HG03457 (cell line): ENCODE measurements around the gene USP21.

Experiments used
- ATAC-seq: cut with Tn5 transposase; IDR thresholded peaks from one replicate; pipeline ENCODE4 v1.9.1; 2021; ENCODE audit warnings: moderate number of reproducible peaks; ENCODE audit not compliant: unreplicated experiment

Gene USP21

GRCh38 chr1:161209790-161210409 lies 50.6 kb downstream of the USP21 start:
- ATAC-seq = no peak

- no peak for ATAC-seq
Measured at GRCh38 chr1:161214369-161214768, 55.1 kb downstream of the USP21 start.

GRCh38 chr1:161215076-161215475 lies 55.8 kb downstream of the USP21 start, which contains the start of gene FCER1G:
Gene FCER1G, plus strand, starts transcription at chr1:161215295. Its CDS starts 27 bp downstream, at chr1:161215322.
- no peak for ATAC-seq
